Neural progenitor cell (in vitro differentiated cells): ENCODE results near the gene DLGAP4. TPM values are rescaled to one million over a fixed set of nuclear protein-coding genes. Genes with fewer than 3 reads are reported as not detected.

ENCODE experiments used
- DNase-seq: peaks from one replicate; pipeline ENCODE4 v3.0.0-alpha.2; 2016; ENCODE audit warnings: low spot score
- H2AFZ ChIP-seq: fragments of 200-600 bp; sonication (generic); replicated peaks from 2 replicates; pipeline ENCODE4 v1.6.1; 2016; ENCODE audit warnings: antibody characterized with exemption
- H3F3A ChIP-seq: fragments of 200-600 bp; sonication (generic); 2 replicates; pipeline ENCODE4 v1.6.1; 2016; ENCODE audit warnings: antibody characterized with exemption, low read depth
- H3K27ac ChIP-seq: fragments of 200-600 bp; sonication (generic); 2 replicates; pipeline ENCODE4 v1.5.1; 2016; ENCODE audit warnings: mild to moderate bottlenecking
- H3K27me3 ChIP-seq: fragments of 200-600 bp; sonication (generic); 2 replicates; pipeline ENCODE4 v1.6.1; 2016; ENCODE audit warnings: mild to moderate bottlenecking, moderate library complexity
- H3K36me3 ChIP-seq: fragments of 200-600 bp; sonication (generic); 2 replicates; pipeline ENCODE4 v1.5.1; 2016
- H3K4me1 ChIP-seq: fragments of 200-600 bp; sonication (generic); 2 replicates; pipeline ENCODE4 v1.6.1; 2016; ENCODE audit warnings: mixed run types
- H3K4me2 ChIP-seq: fragments of 200-600 bp; sonication (generic); 2 replicates; pipeline ENCODE4 v1.6.1; 2016
- H3K4me3 ChIP-seq: fragments of 200-600 bp; sonication (generic); 2 replicates; pipeline ENCODE4 v1.5.1; 2016
- H3K79me2 ChIP-seq: fragments of 200-600 bp; sonication (generic); 2 replicates; pipeline ENCODE4 v1.6.1; 2016; ENCODE audit warnings: low read depth
- H3K9ac ChIP-seq: fragments of 200-600 bp; sonication (generic); 2 replicates; pipeline ENCODE4 v1.6.1; 2016
- H3K9me3 ChIP-seq: fragments of 200-600 bp; sonication (generic); 2 replicates; pipeline ENCODE4 v1.5.1; 2016; ENCODE audit warnings: low read depth
- H4K20me1 ChIP-seq: fragments of 200-600 bp; sonication (generic); 2 replicates; pipeline ENCODE4 v1.6.1; 2016; ENCODE audit warnings: low read depth
- H3K27ac Mint-ChIP-seq: 3 replicates; pipeline ENCODE4 v1.8.0; 2021; ENCODE audit warnings: mixed read lengths
- H3K27me3 Mint-ChIP-seq: 2 replicates; pipeline ENCODE4 v1.8.0; 2022; ENCODE audit warnings: low read depth, mild to moderate bottlenecking, inconsistent platforms, moderate library complexity, mixed read lengths; ENCODE audit not compliant: insufficient read depth
- H3K36me3 Mint-ChIP-seq: 3 replicates; pipeline ENCODE4 v1.8.0; 2021; ENCODE audit warnings: mixed read lengths
- H3K4me1 Mint-ChIP-seq: 3 replicates; pipeline ENCODE4 v1.8.0; 2021; ENCODE audit warnings: mixed read lengths
- H3K4me3 Mint-ChIP-seq: 3 replicates; pipeline ENCODE4 v1.8.0; 2021; ENCODE audit warnings: mild to moderate bottlenecking, moderate library complexity, mixed read lengths
- H3K9me3 Mint-ChIP-seq: 3 replicates; pipeline ENCODE4 v1.8.0; 2020; ENCODE audit warnings: mixed read lengths
- EZH2 ChIP-seq: fragments of 200-600 bp; sonication (generic); IDR thresholded peaks from 2 replicates; pipeline ENCODE4 v1.6.1; 2017; ENCODE audit warnings: antibody characterized with exemption, mild to moderate bottlenecking, moderate library complexity
- EZH2phosphoT487 ChIP-seq: fragments of 200-600 bp; sonication (generic); IDR thresholded peaks from 2 replicates; pipeline ENCODE4 v1.6.1; 2017; ENCODE audit warnings: antibody characterized with exemption
- total RNA-seq: library from RNA; depleted of rRNA; stranded (reverse); fragments of >200 nt; gene quantifications from 2 replicates; pipeline ENCODE4 v1.2.3, GENCODE V29; 2015; ENCODE audit warnings: low replicate concordance
- TF ChIP-seq, protein P1 (sequence below): fragments of 200-600 bp; sonication (generic); IDR thresholded peaks from 2 replicates; pipeline ENCODE4 v1.5.1; 2017; ENCODE audit warnings: antibody characterized with exemption, mild to moderate bottlenecking

The DLGAP4 gene
- total RNA-seq, 1 donor from 2014 or later: 21.7 TPM

DNA sequence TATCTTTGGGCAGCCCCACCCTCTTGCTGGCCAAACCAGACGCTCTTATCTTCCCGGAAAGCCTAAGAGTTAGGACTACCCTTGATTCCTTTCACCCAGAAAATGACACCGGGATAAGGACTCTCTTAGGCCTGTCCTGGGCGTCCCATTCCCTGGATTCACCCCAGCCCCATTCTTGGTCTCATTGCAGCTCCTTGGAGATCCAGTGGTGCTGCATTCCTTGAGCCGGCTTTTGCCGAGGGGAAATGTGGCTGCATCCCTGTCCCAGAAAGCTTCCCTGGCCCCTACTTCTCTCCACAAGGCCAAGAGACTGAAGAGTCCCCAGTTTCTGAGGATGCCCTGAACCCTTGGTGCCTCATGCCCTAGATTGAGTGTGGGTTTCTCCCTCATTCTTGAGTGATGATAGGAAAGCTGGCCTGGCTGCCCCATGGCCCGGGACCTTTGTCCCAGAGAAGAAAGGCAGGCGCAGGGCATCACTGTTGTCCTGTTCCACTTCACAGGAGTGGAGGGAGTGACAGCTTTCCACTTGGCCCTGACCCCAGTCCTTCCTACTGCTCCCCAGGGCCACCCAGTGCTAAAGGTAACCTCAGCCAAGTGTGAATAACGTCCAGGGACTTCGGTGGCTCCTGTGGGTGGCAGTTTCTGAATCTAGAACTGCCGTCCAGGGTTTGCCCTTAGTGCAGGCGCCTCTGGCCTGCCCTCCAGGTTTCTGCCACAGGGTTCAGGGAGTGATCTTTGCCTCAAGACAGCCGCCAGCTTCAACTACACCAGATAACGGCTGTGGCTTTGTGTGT is 192.4 kb downstream of the DLGAP4 start:
- peaks cover 16% of the 10 kb centered on the region for H3K4me1 ChIP-seq
- no peak for TF ChIP-seq EZH2
- TF ChIP-seq, protein P1, sequence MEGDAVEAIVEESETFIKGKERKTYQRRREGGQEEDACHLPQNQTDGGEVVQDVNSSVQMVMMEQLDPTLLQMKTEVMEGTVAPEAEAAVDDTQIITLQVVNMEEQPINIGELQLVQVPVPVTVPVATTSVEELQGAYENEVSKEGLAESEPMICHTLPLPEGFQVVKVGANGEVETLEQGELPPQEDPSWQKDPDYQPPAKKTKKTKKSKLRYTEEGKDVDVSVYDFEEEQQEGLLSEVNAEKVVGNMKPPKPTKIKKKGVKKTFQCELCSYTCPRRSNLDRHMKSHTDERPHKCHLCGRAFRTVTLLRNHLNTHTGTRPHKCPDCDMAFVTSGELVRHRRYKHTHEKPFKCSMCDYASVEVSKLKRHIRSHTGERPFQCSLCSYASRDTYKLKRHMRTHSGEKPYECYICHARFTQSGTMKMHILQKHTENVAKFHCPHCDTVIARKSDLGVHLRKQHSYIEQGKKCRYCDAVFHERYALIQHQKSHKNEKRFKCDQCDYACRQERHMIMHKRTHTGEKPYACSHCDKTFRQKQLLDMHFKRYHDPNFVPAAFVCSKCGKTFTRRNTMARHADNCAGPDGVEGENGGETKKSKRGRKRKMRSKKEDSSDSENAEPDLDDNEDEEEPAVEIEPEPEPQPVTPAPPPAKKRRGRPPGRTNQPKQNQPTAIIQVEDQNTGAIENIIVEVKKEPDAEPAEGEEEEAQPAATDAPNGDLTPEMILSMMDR: no peak
- no peaks in the 10 kb centered on the region for H3K9me3 ChIP-seq
- peaks cover 23% of the 10 kb centered on the region for H3K36me3 Mint-ChIP-seq
- H3K27me3 Mint-ChIP-seq: no peaks in the 10 kb centered on the region
- peaks cover 21% of the 10 kb centered on the region for H3K79me2 ChIP-seq
- no peak overlapping the region for H3K4me3 Mint-ChIP-seq
- no peak overlapping the region for H3K4me3 ChIP-seq
- H3K4me2 ChIP-seq: peak overlapping the region; percentile 60
- H3K27me3 ChIP-seq: no peaks in the 10 kb centered on the region
- H3K36me3 ChIP-seq: no peaks in the 10 kb centered on the region
- no peak overlapping the region for H2AFZ ChIP-seq
- no peaks in the 10 kb centered on the region for H3K9me3 Mint-ChIP-seq
- H4K20me1 ChIP-seq: peaks cover 53% of the 10 kb centered on the region
- peak overlapping the region; percentile 61 for H3K27ac Mint-ChIP-seq
- H3K27ac ChIP-seq: peak overlapping the region; percentile 88
- H3K4me1 Mint-ChIP-seq: peaks cover 20% of the 10 kb centered on the region
- DNase-seq: no peak
- no peak overlapping the region for H3K9ac ChIP-seq
- peaks cover 12% of the 10 kb centered on the region for H3F3A ChIP-seq

DNA sequence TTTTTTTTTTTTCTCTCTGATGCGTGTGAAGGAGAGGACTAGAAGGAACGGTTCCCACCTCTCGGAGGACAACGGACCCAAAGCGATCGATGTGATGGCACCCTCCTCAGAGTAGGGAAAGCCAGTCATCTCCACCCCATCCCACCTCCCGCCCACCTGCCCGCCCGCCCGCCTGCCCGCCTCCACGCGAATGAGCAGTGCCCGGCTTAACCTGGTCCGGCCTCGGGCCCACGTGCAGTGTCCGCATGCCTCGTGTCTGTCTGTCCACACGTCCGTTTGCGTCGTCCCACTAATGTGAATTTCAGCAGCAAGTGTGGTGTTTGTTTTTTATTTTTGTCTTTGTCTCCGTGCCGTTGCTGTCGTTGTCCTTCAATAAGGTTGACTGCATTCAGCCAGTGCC is 193.1 kb downstream of the DLGAP4 start:
- Histone ChIP-seq H3K79me2 (peaks cover 15% of the 10 kb centered on the region), H3K9me3 (no peaks in the 10 kb centered on the region), H3F3A (peaks cover 8% of the 10 kb centered on the region), H4K20me1 (peaks cover 47% of the 10 kb centered on the region), H3K4me2 (no peak overlapping the region), H3K27me3 (no peaks in the 10 kb centered on the region), H3K27ac (no peak overlapping the region), H3K4me1 (peaks cover 16% of the 10 kb centered on the region), H3K9ac (no peak overlapping the region), H2AFZ (no peak overlapping the region), H3K36me3 (peaks cover 5% of the 10 kb centered on the region), H3K4me3 (no peak overlapping the region)
- Mint-ChIP-seq H3K27ac (no peak overlapping the region), H3K4me3 (no peak overlapping the region), H3K36me3 (peaks cover 25% of the 10 kb centered on the region), H3K9me3 (no peaks in the 10 kb centered on the region), H3K4me1 (peaks cover 15% of the 10 kb centered on the region), H3K27me3 (no peaks in the 10 kb centered on the region)
- DNase-seq: no peak
- TF ChIP-seq EZH2phosphoT487 (no peak), EZH2 (no peak)
- TF ChIP-seq, protein P1: no peak

DNA sequence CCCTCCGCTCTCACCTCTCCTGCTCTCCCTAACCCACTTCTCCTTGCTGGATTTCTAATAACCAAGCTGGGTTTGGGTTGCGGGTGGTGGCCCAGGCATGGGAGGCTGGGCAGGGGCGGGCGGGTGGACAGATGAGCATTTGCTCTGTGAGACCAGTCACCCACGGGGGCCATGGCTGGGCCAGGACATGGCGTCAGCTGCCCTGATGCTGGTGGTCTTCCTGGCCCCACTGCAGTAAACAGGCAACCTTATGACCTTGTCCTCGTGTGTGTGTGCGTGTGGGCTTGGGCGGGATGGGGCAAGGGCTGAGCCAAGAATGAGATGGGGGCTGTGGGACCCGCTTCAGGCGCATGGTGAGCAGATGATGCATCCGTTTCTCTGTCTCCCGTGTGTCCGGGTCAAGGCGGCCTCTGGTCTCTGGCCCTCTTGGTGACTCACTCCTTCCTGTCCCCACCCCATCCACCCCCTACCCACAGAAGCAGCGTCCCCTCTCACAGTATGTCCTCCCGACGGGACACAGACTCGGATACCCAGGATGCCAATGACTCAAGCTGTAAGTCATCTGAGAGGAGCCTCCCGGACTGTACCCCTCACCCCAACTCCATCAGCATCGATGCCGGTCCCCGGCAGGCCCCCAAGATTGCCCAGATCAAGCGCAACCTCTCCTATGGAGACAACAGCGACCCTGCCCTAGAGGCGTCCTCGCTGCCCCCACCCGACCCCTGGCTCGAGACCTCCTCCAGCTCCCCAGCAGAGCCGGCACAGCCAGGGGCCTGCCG is 193.8 kb downstream of the DLGAP4 start:
- Histone ChIP-seq H3K27ac (no peak overlapping the region), H3K79me2 (peaks cover 8% of the 10 kb centered on the region), H3K4me1 (peaks cover 16% of the 10 kb centered on the region), H3K27me3 (no peaks in the 10 kb centered on the region), H3K9ac (no peak overlapping the region), H3K9me3 (no peaks in the 10 kb centered on the region), H3K36me3 (peaks cover 6% of the 10 kb centered on the region), H3K4me2 (no peak overlapping the region), H4K20me1 (peaks cover 40% of the 10 kb centered on the region), H3F3A (peaks cover 8% of the 10 kb centered on the region), H3K4me3 (no peak overlapping the region), H2AFZ (no peak overlapping the region)
- TF ChIP-seq, protein P1: no peak
- TF ChIP-seq EZH2 (no peak), EZH2phosphoT487 (no peak)
- no peak for DNase-seq
- no peak overlapping the region for H3K4me3 Mint-ChIP-seq
- H3K27ac Mint-ChIP-seq: no peak overlapping the region
- H3K9me3 Mint-ChIP-seq: no peaks in the 10 kb centered on the region
- peaks cover 31% of the 10 kb centered on the region for H3K36me3 Mint-ChIP-seq
- H3K4me1 Mint-ChIP-seq: peaks cover 12% of the 10 kb centered on the region
- no peaks in the 10 kb centered on the region for H3K27me3 Mint-ChIP-seq
